K562 (cell line): ENCODE data around the gene HDAC10. TPM values are rescaled to one million over a fixed set of nuclear protein-coding genes. Genes with fewer than 3 reads are reported as not detected.

Experiments used
- NFRKB ChIP-seq: fragments of 450-650 bp; IDR thresholded peaks from 2 replicates; pipeline ENCODE4 v1.6.1; 2016; ENCODE audit warnings: low read depth
- NFYB ChIP-seq: IDR thresholded peaks from 2 replicates; pipeline ENCODE4 v1.6.1; 2011; ENCODE audit warnings: mild to moderate bottlenecking, moderate library complexity; ENCODE audit not compliant: insufficient read length; ENCODE audit errors: extremely low read depth
- SETDB1 ChIP-seq: IDR thresholded peaks from one replicate; pipeline ENCODE4 v1.6.1; 2012; ENCODE audit warnings: low read length, control low read depth, inconsistent platforms
- TCF7L2 ChIP-seq: fragments of 150-350 bp; IDR thresholded peaks from 2 replicates; pipeline ENCODE4 v1.6.1; 2016; ENCODE audit warnings: low read depth, mild to moderate bottlenecking, low read length, moderate library complexity
- ZNF253 ChIP-seq: fragments of 250-450 bp; sonication (Bioruptor Pico); conservative IDR thresholded peaks from 2 replicates; pipeline ENCODE4 v1.6.1; 2021; ENCODE audit warnings: mild to moderate bottlenecking
- polyA plus RNA-seq, 8 experiments: library from polyadenylated mRNA; depleted of rRNA in 4 of 8; stranded (reverse) in 5 of 8; unstranded in 3 of 8; fragments of >200 nt; fragmentation: Nextera tagmentation in 2 of 8; fragmentation: Illumina TruSeq in 1 of 8; extraction: Ambion mirVana in 2 of 8; extraction: Trizol in 1 of 8; gene quantifications; 2 replicates each; pipeline versions ENCODE4 v1.2.1 to v1.2.3, GENCODE V29; 2011 to 2014; ENCODE audit warnings: inconsistent platforms in 1 of 8, missing spikeins in 1 of 8
- total RNA-seq, 7 experiments: library from RNA; depleted of rRNA in 6 of 7; stranded (reverse); fragments of >200 nt in 6 of 7; fragmentation: Illumina TruSeq in 2 of 7; extraction: Trizol in 2 of 7; gene quantifications; 2 replicates each; pipeline versions ENCODE4 v1.2.1 to v1.2.3, GENCODE V29; 2011 to 2021; ENCODE audit warnings: low replicate concordance in 1 of 7
- TF ChIP-seq, protein P1 (sequence below): fragments of 250-450 bp; sonication (Bioruptor Pico); IDR thresholded peaks from 2 replicates; pipeline ENCODE4 v1.4.0; 2020
- TF ChIP-seq, protein P2 (sequence below): fragments of 450-650 bp; formaldehyde crosslinking; IDR thresholded peaks from 2 replicates; pipeline ENCODE4 v1.4.0; 2020; ENCODE audit warnings: mild to moderate bottlenecking, moderate library complexity
- TF ChIP-seq, protein P3 (sequence below): sonication (generic); formaldehyde crosslinking; IDR thresholded peaks from 2 replicates; pipeline ENCODE4 v1.8.1; 2023; ENCODE audit warnings: mild to moderate bottlenecking, missing genetic modification reagents

Gene HDAC10
- total and polyA plus RNA-seq, 9 of the 15 experiments (the other 6 are each of a cell fraction or from before 2014, with no cell fraction given): 0.10 to 44.2 (median 6.5) TPM

DNA sequence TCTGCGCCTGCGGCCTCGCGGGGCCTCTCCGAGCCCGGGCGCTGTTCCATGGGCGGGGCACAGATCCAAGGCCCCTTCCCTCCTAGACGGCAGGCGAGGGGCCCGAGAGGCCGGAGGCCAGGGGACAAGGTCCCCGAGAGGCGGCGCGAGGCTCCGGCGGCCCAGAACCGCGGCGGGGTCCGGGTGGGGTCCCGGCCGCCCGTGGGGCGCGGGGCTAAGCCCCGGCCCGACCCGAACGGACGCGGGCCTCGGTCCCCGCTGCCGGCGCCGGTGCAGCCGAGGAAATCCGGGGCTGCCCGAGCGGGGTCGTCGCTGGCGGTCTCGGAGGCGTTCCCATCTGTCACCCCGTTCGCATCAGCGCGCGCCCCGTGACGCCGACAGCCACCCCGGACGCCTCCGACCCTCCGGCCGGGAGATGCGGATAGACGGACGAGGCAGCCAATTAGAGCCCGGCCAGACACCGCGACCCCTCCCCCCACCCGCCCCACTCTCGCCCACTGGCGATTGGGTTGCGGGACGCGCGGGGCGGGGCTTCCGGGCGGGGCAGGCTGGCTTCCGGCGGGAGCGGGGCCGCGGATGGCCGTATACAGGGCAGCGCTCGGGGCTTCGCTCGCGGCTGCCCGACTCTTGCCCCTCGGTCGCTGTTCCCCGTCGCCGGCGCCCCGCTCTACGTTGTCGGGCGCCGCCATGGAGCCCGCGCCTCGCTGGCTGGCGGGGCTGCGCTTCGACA lies 50.4 kb downstream of the HDAC10 start, which contains the start of gene SELENOO (continued):
- TF ChIP-seq, protein P1, sequence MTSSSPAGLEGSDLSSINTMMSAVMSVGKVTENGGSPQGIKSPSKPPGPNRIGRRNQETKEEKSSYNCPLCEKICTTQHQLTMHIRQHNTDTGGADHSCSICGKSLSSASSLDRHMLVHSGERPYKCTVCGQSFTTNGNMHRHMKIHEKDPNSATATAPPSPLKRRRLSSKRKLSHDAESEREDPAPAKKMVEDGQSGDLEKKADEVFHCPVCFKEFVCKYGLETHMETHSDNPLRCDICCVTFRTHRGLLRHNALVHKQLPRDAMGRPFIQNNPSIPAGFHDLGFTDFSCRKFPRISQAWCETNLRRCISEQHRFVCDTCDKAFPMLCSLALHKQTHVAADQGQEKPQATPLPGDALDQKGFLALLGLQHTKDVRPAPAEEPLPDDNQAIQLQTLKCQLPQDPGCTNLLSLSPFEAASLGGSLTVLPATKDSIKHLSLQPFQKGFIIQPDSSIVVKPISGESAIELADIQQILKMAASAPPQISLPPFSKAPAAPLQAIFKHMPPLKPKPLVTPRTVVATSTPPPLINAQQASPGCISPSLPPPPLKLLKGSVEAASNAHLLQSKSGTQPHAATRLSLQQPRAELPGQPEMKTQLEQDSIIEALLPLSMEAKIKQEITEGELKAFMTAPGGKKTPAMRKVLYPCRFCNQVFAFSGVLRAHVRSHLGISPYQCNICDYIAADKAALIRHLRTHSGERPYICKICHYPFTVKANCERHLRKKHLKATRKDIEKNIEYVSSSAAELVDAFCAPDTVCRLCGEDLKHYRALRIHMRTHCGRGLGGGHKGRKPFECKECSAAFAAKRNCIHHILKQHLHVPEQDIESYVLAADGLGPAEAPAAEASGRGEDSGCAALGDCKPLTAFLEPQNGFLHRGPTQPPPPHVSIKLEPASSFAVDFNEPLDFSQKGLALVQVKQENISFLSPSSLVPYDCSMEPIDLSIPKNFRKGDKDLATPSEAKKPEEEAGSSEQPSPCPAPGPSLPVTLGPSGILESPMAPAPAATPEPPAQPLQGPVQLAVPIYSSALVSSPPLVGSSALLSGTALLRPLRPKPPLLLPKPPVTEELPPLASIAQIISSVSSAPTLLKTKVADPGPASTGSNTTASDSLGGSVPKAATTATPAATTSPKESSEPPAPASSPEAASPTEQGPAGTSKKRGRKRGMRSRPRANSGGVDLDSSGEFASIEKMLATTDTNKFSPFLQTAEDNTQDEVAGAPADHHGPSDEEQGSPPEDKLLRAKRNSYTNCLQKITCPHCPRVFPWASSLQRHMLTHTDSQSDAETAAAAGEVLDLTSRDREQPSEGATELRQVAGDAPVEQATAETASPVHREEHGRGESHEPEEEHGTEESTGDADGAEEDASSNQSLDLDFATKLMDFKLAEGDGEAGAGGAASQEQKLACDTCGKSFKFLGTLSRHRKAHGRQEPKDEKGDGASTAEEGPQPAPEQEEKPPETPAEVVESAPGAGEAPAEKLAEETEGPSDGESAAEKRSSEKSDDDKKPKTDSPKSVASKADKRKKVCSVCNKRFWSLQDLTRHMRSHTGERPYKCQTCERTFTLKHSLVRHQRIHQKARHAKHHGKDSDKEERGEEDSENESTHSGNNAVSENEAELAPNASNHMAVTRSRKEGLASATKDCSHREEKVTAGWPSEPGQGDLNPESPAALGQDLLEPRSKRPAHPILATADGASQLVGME: no peak
- TF ChIP-seq ZNF253 (CRISPR knock-in tag): no peak
- TF ChIP-seq, protein P2, sequence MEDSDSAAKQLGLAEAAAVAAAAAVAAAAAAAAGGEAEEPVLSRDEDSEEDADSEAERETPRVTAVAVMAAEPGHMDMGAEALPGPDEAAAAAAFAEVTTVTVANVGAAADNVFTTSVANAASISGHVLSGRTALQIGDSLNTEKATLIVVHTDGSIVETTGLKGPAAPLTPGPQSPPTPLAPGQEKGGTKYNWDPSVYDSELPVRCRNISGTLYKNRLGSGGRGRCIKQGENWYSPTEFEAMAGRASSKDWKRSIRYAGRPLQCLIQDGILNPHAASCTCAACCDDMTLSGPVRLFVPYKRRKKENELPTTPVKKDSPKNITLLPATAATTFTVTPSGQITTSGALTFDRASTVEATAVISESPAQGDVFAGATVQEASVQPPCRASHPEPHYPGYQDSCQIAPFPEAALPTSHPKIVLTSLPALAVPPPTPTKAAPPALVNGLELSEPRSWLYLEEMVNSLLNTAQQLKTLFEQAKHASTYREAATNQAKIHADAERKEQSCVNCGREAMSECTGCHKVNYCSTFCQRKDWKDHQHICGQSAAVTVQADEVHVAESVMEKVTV (CRISPR knock-in tag): no peak
- peak; percentile 69 for TF ChIP-seq NFYB
- no peak for TF ChIP-seq TCF7L2
- TF ChIP-seq SETDB1: no peak
- TF ChIP-seq, protein P3, sequence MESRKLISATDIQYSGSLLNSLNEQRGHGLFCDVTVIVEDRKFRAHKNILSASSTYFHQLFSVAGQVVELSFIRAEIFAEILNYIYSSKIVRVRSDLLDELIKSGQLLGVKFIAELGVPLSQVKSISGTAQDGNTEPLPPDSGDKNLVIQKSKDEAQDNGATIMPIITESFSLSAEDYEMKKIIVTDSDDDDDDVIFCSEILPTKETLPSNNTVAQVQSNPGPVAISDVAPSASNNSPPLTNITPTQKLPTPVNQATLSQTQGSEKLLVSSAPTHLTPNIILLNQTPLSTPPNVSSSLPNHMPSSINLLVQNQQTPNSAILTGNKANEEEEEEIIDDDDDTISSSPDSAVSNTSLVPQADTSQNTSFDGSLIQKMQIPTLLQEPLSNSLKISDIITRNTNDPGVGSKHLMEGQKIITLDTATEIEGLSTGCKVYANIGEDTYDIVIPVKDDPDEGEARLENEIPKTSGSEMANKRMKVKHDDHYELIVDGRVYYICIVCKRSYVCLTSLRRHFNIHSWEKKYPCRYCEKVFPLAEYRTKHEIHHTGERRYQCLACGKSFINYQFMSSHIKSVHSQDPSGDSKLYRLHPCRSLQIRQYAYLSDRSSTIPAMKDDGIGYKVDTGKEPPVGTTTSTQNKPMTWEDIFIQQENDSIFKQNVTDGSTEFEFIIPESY (CRISPR knock-in tag): no peak
- no peak for TF ChIP-seq NFRKB
